OCI-LY3 (cell line): Measurements from ENCODE around the gene MAST2.

Experiments
- H2AFZ ChIP-seq: fragments of 200-600, 300-600 bp; shearing (Covaris generic); 2 replicates; pipeline ENCODE4 v1.6.0; 2014; ENCODE audit warnings: antibody characterized with exemption, low read depth, low read length
- H3K27ac ChIP-seq: fragments of 200-600, 300-600 bp; sonication (generic); 2 replicates; pipeline ENCODE4 v1.5.1; 2014; ENCODE audit warnings: mild to moderate bottlenecking, low read length, moderate library complexity, mixed read lengths
- H3K27me3 ChIP-seq: fragments of 200-600, 300-600 bp; sonication (generic); 2 replicates; pipeline ENCODE4 v1.6.1; 2014; ENCODE audit warnings: low read depth, low read length, mixed read lengths
- H3K36me3 ChIP-seq: fragments of 200-600, 300-600 bp; sonication (generic); replicated peaks from 2 replicates; pipeline ENCODE3; 2014; ENCODE audit warnings: low read depth, low read length, mixed read lengths
- H3K4me1 ChIP-seq: fragments of 300-600, 200-600 bp; sonication (generic); 2 replicates; pipeline ENCODE4 v1.6.1; 2014; ENCODE audit warnings: low read length, mixed read lengths
- H3K4me2 ChIP-seq: fragments of 200-600, 300-600 bp; sonication (generic); 2 replicates; pipeline ENCODE4 v1.6.1; 2014; ENCODE audit warnings: low read length, mixed read lengths
- H3K4me3 ChIP-seq: fragments of 300-600, 200-600 bp; sonication (generic); 2 replicates; pipeline ENCODE4 v1.5.1; 2014; ENCODE audit warnings: antibody characterized with exemption, mild to moderate bottlenecking, low read length, moderate library complexity
- H3K79me2 ChIP-seq: fragments of 300-600, 200-600 bp; shearing (Covaris generic); 2 replicates; pipeline ENCODE4 v1.6.1; 2014; ENCODE audit warnings: mild to moderate bottlenecking, low read length, mixed read lengths
- H3K9ac ChIP-seq: fragments of 300-600, 200-600 bp; shearing (Covaris generic); 2 replicates; pipeline ENCODE4 v1.6.0; 2014; ENCODE audit warnings: mild to moderate bottlenecking, low read length, moderate library complexity
- H3K9me3 ChIP-seq: fragments of 200-600, 300-600 bp; shearing (Covaris generic); 2 replicates; pipeline ENCODE4 v1.6.1; 2014; ENCODE audit warnings: low read length, mixed read lengths; ENCODE audit not compliant: insufficient read depth
- H4K20me1 ChIP-seq: fragments of 200-600, 300-600 bp; sonication (generic); 2 replicates; pipeline ENCODE4 v1.6.1; 2016; ENCODE audit warnings: low read length, mixed read lengths; ENCODE audit not compliant: insufficient read depth
- EZH2phosphoT487 ChIP-seq: fragments of 200-600 bp; shearing (Covaris generic); IDR thresholded peaks from 2 replicates; pipeline ENCODE4 v1.6.1; 2018; ENCODE audit warnings: antibody characterized with exemption, mixed run types, low read depth
- TF ChIP-seq, protein P1 (sequence below): fragments of 200-600, 300-600 bp; sonication (generic); IDR thresholded peaks from 2 replicates; pipeline ENCODE4 v1.5.1; 2014; ENCODE audit warnings: antibody characterized with exemption, low read length, low read depth

MAST2 gene

DNA sequence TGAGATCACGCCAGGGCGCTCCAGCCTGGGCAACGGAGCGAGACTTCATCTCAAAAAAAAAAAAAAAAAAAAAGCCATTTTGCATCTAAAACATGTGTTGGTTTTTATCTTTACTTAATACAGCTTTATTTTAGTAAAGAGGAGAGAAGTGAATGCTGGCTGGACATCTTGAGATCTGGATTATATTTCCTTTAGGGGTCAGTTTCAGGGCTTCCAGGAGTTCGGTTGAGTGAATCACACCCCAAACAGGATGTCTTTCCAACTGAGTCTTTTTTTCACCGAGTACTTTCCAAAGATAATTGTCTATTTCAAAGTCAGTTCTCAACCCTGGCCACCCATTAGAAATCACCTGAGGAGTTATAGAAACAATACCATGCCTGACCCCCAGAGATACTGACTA lies 36.4 kb upstream of the MAST2 start:
- no peaks in the 10 kb centered on the region for H3K9me3 ChIP-seq
- no peak overlapping the region for H3K27ac ChIP-seq
- no peak overlapping the region for H2AFZ ChIP-seq
- no peaks in the 10 kb centered on the region for H3K36me3 ChIP-seq
- H3K4me3 ChIP-seq: no peak overlapping the region
- H4K20me1 ChIP-seq: no peaks in the 10 kb centered on the region
- no peaks in the 10 kb centered on the region for H3K79me2 ChIP-seq
- H3K4me1 ChIP-seq: no peaks in the 10 kb centered on the region
- TF ChIP-seq, protein P1, sequence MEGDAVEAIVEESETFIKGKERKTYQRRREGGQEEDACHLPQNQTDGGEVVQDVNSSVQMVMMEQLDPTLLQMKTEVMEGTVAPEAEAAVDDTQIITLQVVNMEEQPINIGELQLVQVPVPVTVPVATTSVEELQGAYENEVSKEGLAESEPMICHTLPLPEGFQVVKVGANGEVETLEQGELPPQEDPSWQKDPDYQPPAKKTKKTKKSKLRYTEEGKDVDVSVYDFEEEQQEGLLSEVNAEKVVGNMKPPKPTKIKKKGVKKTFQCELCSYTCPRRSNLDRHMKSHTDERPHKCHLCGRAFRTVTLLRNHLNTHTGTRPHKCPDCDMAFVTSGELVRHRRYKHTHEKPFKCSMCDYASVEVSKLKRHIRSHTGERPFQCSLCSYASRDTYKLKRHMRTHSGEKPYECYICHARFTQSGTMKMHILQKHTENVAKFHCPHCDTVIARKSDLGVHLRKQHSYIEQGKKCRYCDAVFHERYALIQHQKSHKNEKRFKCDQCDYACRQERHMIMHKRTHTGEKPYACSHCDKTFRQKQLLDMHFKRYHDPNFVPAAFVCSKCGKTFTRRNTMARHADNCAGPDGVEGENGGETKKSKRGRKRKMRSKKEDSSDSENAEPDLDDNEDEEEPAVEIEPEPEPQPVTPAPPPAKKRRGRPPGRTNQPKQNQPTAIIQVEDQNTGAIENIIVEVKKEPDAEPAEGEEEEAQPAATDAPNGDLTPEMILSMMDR: no peak
- TF ChIP-seq EZH2phosphoT487: no peak
- H3K9ac ChIP-seq: no peak overlapping the region
- no peak overlapping the region for H3K4me2 ChIP-seq
- H3K27me3 ChIP-seq: no peaks in the 10 kb centered on the region

GRCh38 chr1:45769261-45769932 lies 34.0 kb upstream of the MAST2 start:
- H3K4me2 ChIP-seq: no peak overlapping the region
- 0 out of 2 replicates have a peak overlapping the region, but pooled peaks have one; percentile 70 for H2AFZ ChIP-seq

DNA sequence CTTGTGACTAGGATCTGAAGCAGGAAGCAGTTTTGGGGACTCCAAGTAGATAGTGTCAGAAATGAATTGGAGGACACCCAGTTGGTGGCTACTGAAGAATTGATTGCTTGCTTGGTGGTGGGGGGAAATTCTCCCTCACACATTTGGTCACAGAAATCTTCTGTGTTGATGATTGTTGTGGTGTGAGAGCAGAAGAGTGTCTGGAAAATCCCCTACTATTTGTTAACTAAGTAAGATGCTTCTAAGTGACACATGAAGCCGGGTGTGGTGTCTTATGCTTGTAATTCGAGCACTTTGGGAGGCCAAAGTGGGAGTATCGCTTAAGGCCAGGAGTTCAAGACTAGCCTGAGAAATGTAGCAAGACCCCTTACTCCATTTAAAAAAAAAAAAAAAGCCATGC lies 30.4 kb upstream of the MAST2 start:
- Histone ChIP-seq H3K9ac (no peak overlapping the region), H3K36me3 (no peaks in the 10 kb centered on the region), H3K27me3 (no peaks in the 10 kb centered on the region), H4K20me1 (no peaks in the 10 kb centered on the region), H3K4me1 (no peaks in the 10 kb centered on the region), H3K9me3 (no peaks in the 10 kb centered on the region), H3K79me2 (no peaks in the 10 kb centered on the region), H3K4me3 (no peak overlapping the region), H2AFZ (no peak overlapping the region), H3K27ac (no peak overlapping the region), H3K4me2 (no peak overlapping the region)
- TF ChIP-seq, protein P1: no peak
- TF ChIP-seq EZH2phosphoT487: no peak

More at GRCh38 chr1:45769261-45769932, 34.0 kb upstream of the MAST2 start:
- TF ChIP-seq EZH2phosphoT487: no peak
- TF ChIP-seq, protein P1: no peak
- Histone ChIP-seq H3K9ac (no peak overlapping the region), H4K20me1 (no peaks in the 10 kb centered on the region), H3K27me3 (no peaks in the 10 kb centered on the region), H3K79me2 (no peaks in the 10 kb centered on the region), H3K36me3 (no peaks in the 10 kb centered on the region), H3K4me1 (no peaks in the 10 kb centered on the region), H3K9me3 (no peaks in the 10 kb centered on the region), H3K27ac (no peak overlapping the region), H3K4me3 (no peak overlapping the region)

DNA sequence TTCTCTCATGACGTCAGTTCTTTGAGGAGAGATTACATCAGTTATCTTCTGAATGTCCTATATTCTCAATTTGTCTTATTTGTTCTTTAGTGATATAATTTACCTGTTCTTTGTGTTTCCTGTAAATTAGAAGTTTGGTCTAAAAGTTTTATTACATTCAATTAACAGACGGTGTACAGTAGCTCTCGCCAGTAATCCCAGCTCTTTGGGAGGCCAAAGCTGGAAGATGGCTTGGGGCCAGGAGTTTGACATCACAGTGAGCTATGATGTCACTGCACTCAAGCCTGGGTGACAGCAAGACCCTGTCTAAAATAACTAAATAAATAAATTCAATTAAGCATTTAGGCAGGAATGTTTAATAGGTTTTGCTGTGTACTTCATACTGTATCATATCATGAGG lies 27.6 kb upstream of the MAST2 start:
- H3K9me3 ChIP-seq: no peaks in the 10 kb centered on the region
- no peaks in the 10 kb centered on the region for H3K27me3 ChIP-seq
- no peak overlapping the region for H3K9ac ChIP-seq
- H3K36me3 ChIP-seq: no peaks in the 10 kb centered on the region
- H3K79me2 ChIP-seq: no peaks in the 10 kb centered on the region
- H4K20me1 ChIP-seq: no peaks in the 10 kb centered on the region
- TF ChIP-seq EZH2phosphoT487: no peak
- TF ChIP-seq, protein P1: no peak
- no peak overlapping the region for H3K4me3 ChIP-seq
- no peak overlapping the region for H3K27ac ChIP-seq
- H2AFZ ChIP-seq: no peak overlapping the region
- no peak overlapping the region for H3K4me2 ChIP-seq
- H3K4me1 ChIP-seq: no peaks in the 10 kb centered on the region
